Adrenal gland (tissue), 12 donors: ENCODE measurements around the gene ZNF398. TPM values are rescaled to one million over a fixed set of nuclear protein-coding genes. Genes with fewer than 3 reads are reported as not detected.
A peak's percentile ranks its signal among the peaks of the same experiment; 100 is the strongest.

Experiments used
- DNase-seq, 7 donors: peaks; one replicate each; pipeline ENCODE4 v3.0.0-alpha.2; 2019 to 2020
- H3K27ac ChIP-seq, 5 donors: fragments of 200-600 bp; sonication (generic) in 4 of 5; 1 replicate in 3 of 5; 2 replicates in 2 of 5; pipeline versions ENCODE4 v1.5.1 to v1.8.0; 2016 to 2020; ENCODE audit warnings: mild to moderate bottlenecking in 1 of 5
- H3K27me3 ChIP-seq: fragments of 200-600 bp; 2 replicates; pipeline ENCODE4 v1.8.0; 2021
- H3K36me3 ChIP-seq, 2 donors: fragments of 200-600 bp; replicated peaks in 1 of 2; 1 replicate in 1 of 2; 2 replicates in 1 of 2; pipeline versions ENCODE4 v1.5.1 to v1.8.0; 2018 to 2022
- H3K4me1 ChIP-seq, 2 donors: fragments of 200-600 bp; replicated peaks in 1 of 2; 1 replicate in 1 of 2; 2 replicates in 1 of 2; pipeline versions ENCODE4 v1.5.1 to v1.8.0; 2018 to 2021
- H3K4me3 ChIP-seq, 4 donors: fragments of 200-600 bp; sonication (generic) in 3 of 4; one replicate each; pipeline ENCODE4 v1.5.1; 2016 to 2018
- H3K9me3 ChIP-seq, 3 donors: fragments of 200-600 bp; sonication (generic) in 1 of 3; replicated peaks in 1 of 3; 1 replicate in 2 of 3; 2 replicates in 1 of 3; pipeline versions ENCODE4 v1.5.1 to v1.8.0; 2016 to 2021
- CTCF ChIP-seq, 6 experiments: fragments of 450-650 bp in 4 of 6; fragments of 200-600 bp in 2 of 6; sonication (generic) in 1 of 6; IDR thresholded peaks; 1 replicate in 5 of 6; 2 replicates in 1 of 6; pipeline versions ENCODE4 v1.5.1 to v1.8.0; 2016 to 2021; ENCODE audit warnings: antibody characterized with exemption in 6 of 6, mild to moderate bottlenecking in 2 of 6, moderate library complexity in 1 of 6
- POLR2A ChIP-seq, 2 donors: fragments of 450-650 bp; IDR thresholded peaks; one replicate each; pipeline ENCODE4 v1.6.1; 2017; ENCODE audit warnings: antibody characterized with exemption in 2 of 2, mild to moderate bottlenecking in 2 of 2, moderate library complexity in 1 of 2
- WGBS, 4 donors: extraction: QIAGEN DNeasy Blood & Tissue Kit in 2 of 4; methylation state at CpG; one replicate each; pipeline versions ENCODE4 v1.1.5 to v1.1.7; 2013 to 2017; 5-methylcytosine and 5-hydroxymethylcytosine counted together
- intact Hi-C, 2 donors: fragments of 100-400 bp; cut with DNase I; formaldehyde crosslinking; loops; one replicate each; pipeline versions ENCODE4 v1.14.1 to v1.15.0; 2022 to 2023
- polyA plus RNA-seq, 3 donors: library from polyadenylated mRNA; stranded (reverse); fragments of 200-250 nt in 2 of 3; fragments of 350-450 nt in 1 of 3; fragmentation: Illumina TruSeq in 1 of 3; extraction: RNeasy Lipid Tissue Mini Kit (QIAGEN cat#74804) in 1 of 3; gene quantifications; one replicate each; pipeline ENCODE4 v1.2.3, GENCODE V29; 2013 to 2014
- total RNA-seq, 9 donors: library from RNA; depleted of rRNA in 4 of 9; stranded (reverse); fragments of >200 nt in 4 of 9; fragments of 120-200 nt in 1 of 9; fragmentation: NEBNext Ultra II Directional in 1 of 9; extraction: Animal tissue kit (Norgen Biotek cat#: 25700) in 1 of 9; gene quantifications; one replicate each; pipeline versions ENCODE4 v1.1.0 to v1.2.4, GENCODE V29; 2013 to 2023
- donor health status: healthy with polysubstance abuse.
- donor health status: Bipolar disorder and iron deficiency.
- donor health status: DM: yes; HTN: yes; CAD: no.
- donor health status: DM: no; HTN: no; CAD: no.
- donor health status: DM: no; HTN: no; CAD: no.
- donor health status: DM: yes; HTN: yes; CAD: no.

ZNF398 gene
- total and polyA plus RNA-seq, 12 donors = 2.0 to 18.7 (median 12.5) TPM

GRCh38 chr7:149218469-149219420, 71.5 kb downstream of the ZNF398 start:
- TF ChIP-seq CTCF (IDR thresholded peaks at IDR 0.05) (no peak), POLR2A (IDR thresholded peaks at IDR 0.05) (no peak)
- no peak for DNase-seq
- H3K4me3 ChIP-seq = no peak overlapping the region
- peaks cover 0 to 3% of the 10 kb centered on the region in 2 donors for H3K4me1 ChIP-seq
- no peaks in the 10 kb centered on the region for H3K9me3 ChIP-seq
- WGBS, 4 donors = 89 to 93% (median 89%) methylated on average over 10 of the region's 10 CpGs
- H3K36me3 ChIP-seq = peaks cover 0 to 77% of the 10 kb centered on the region in 2 donors
- H3K27ac ChIP-seq = no peak overlapping the region
- intact Hi-C loops = no loop called here
- H3K27me3 ChIP-seq = no peaks in the 10 kb centered on the region

- H3K9me3 ChIP-seq = no peaks in the 10 kb centered on the region
- WGBS, 4 donors = 71 to 75% (median 72%) methylated on average over 6 of the region's 6 CpGs
- no peak for TF ChIP-seq CTCF (IDR thresholded peaks at IDR 0.05)
- TF ChIP-seq POLR2A (IDR thresholded peaks at IDR 0.05) = no peak
- no peak overlapping the region for H3K27ac ChIP-seq
- DNase-seq = no peak
- peaks cover 0 to 74% of the 10 kb centered on the region in 2 donors for H3K36me3 ChIP-seq
- no peak overlapping the region for H3K4me3 ChIP-seq
- peaks cover 0 to 3% of the 10 kb centered on the region in 2 donors for H3K4me1 ChIP-seq
- intact Hi-C loops = no loop called here
- H3K27me3 ChIP-seq = no peaks in the 10 kb centered on the region
Observed at GRCh38 chr7:149220534-149220933, 73.3 kb downstream of the ZNF398 start.

GRCh38 chr7:149223176-149223575, 75.9 kb downstream of the ZNF398 start:
- WGBS, 4 donors = 57 to 60% (median 60%) methylated on average over 7 to 8 of the region's 8 CpGs
- intact Hi-C loops = no loop called here
- TF ChIP-seq CTCF (IDR thresholded peaks at IDR 0.05) (no peak), POLR2A (IDR thresholded peaks at IDR 0.05) (peak in 1 of 2 donors; percentile 29)
- Histone ChIP-seq H3K4me1 (peaks cover 0 to 3% of the 10 kb centered on the region in 2 donors), H3K27me3 (no peaks in the 10 kb centered on the region), H3K9me3 (no peaks in the 10 kb centered on the region), H3K27ac (peak overlapping the region in 3 of 5 donors; percentile 43 to 82 (median 73)), H3K36me3 (peaks cover 0 to 51% of the 10 kb centered on the region in 2 donors), H3K4me3 (no peak overlapping the region)
- DNase-seq = peak; percentile 56 to 82 (median 74)

- 92 to 100% (median 97%) methylated on average over 3 to 38 of the region's 39 CpGs for WGBS, 4 donors
- Histone ChIP-seq H3K4me1 (peaks cover 0 to 3% of the 10 kb centered on the region in 2 donors), H3K9me3 (no peaks in the 10 kb centered on the region), H3K36me3 (peaks cover 0 to 46% of the 10 kb centered on the region in 2 donors), H3K4me3 (no peak overlapping the region), H3K27me3 (no peaks in the 10 kb centered on the region), H3K27ac (peak overlapping the region in 3 of 5 donors; percentile 43 to 82 (median 73))
- intact Hi-C loops = no loop called here
- no peak for DNase-seq
- no peak for TF ChIP-seq POLR2A (IDR thresholded peaks at IDR 0.05)
- no peak for TF ChIP-seq CTCF (IDR thresholded peaks at IDR 0.05)
Observed at GRCh38 chr7:149223761-149224160, 76.5 kb downstream of the ZNF398 start.
